Kidney (tissue), 14 donors: Measurements from ENCODE around the gene KY. TPM values are rescaled to one million over a fixed set of nuclear protein-coding genes. Genes with fewer than 3 reads are reported as not detected.

Experiments used
- DNase-seq, 5 donors: peaks; one replicate each; pipeline ENCODE4 v3.0.0-alpha.2; 2013 to 2020
- FAIRE-seq: peaks from 2 replicates; lab custom pipeline; 2012; peaks lifted over from hg19 to GRCh38; lab: Jason Lieb, UNC
- H3K27ac ChIP-seq, 2 donors: one replicate each; pipeline ENCODE4 v1.7.0; 2013; ENCODE audit warnings: low read depth in 2 of 2, low read length in 2 of 2, inconsistent platforms in 1 of 2
- H3K27me3 ChIP-seq: one replicate; pipeline ENCODE4 v1.7.1; 2013; ENCODE audit warnings: low read length, inconsistent platforms; ENCODE audit not compliant: control insufficient read depth, insufficient read depth
- H3K36me3 ChIP-seq, 3 donors: one replicate each; pipeline versions ENCODE4 v1.7.0 to v1.7.1; 2013; ENCODE audit warnings: low read length in 3 of 3, control low read depth in 1 of 3, inconsistent platforms in 1 of 3; ENCODE audit not compliant: insufficient read depth in 3 of 3, control insufficient read depth in 2 of 3
- H3K4me1 ChIP-seq, 3 donors: one replicate each; pipeline versions ENCODE4 v1.7.0 to v1.7.1; 2013; ENCODE audit warnings: low read length in 3 of 3, inconsistent platforms in 1 of 3, low read depth in 1 of 3; ENCODE audit not compliant: control insufficient read depth in 2 of 3, insufficient read depth in 2 of 3
- H3K4me3 ChIP-seq, 3 donors: one replicate each; pipeline versions ENCODE4 v1.7.0 to v1.8.1; 2013; ENCODE audit warnings: low read length in 3 of 3, control low read depth in 1 of 3, inconsistent platforms in 1 of 3
- H3K9ac ChIP-seq, 3 donors: one replicate each; pipeline versions ENCODE4 v1.7.0 to v1.7.1; 2013; ENCODE audit warnings: low read length in 3 of 3, control low read depth in 1 of 3, inconsistent platforms in 1 of 3
- H3K9me3 ChIP-seq, 3 donors: one replicate each; pipeline versions ENCODE4 v1.7.0 to v1.7.1; 2013; ENCODE audit warnings: low read length in 3 of 3, control low read depth in 1 of 3, inconsistent platforms in 1 of 3; ENCODE audit not compliant: control insufficient read depth in 2 of 3, insufficient read depth in 1 of 3
- CTCF ChIP-seq: IDR thresholded peaks from 3 replicates; pipeline ENCODE4 v1.5.1; 2012; ENCODE audit warnings: mild to moderate bottlenecking, moderate library complexity, borderline replicate concordance; ENCODE audit not compliant: insufficient read depth; ENCODE audit errors: extremely low read depth
- intact Hi-C: fragments of 100-400 bp; cut with DNase I; formaldehyde crosslinking; loops from one replicate; pipeline ENCODE4 v1.11.1; 2022
- polyA plus RNA-seq: library from polyadenylated mRNA; stranded (reverse); fragments of 350-450 nt; fragmentation: Illumina TruSeq; extraction: RNeasy Lipid Tissue Mini Kit (QIAGEN cat#74804); gene quantifications from one replicate; pipeline ENCODE4 v1.2.3, GENCODE V29; 2014; ENCODE audit warnings: low read depth, low replicate concordance; ENCODE audit not compliant: insufficient read depth
- total RNA-seq: library from RNA; stranded (reverse); fragmentation: NEBNext Ultra II Directional; extraction: Animal tissue kit (Norgen Biotek cat#: 25700); gene quantifications from one replicate; pipeline ENCODE4 v1.2.1, GENCODE V29; 2021
- donor health status: control.
- donor health status: control.
- donor health status: control.
- donor health status: control.
- donor health status: control.
- donor health status: DM: yes; HTN: yes; CAD: no.
- donor health status: Normal renal cell carcinoma (clear cell type).

The KY gene
- total and polyA plus RNA-seq, 2 donors from 2014 or later, result 0.50 to 0.69 TPM

- H3K9ac ChIP-seq, result no peak overlapping the region
- H3K36me3 ChIP-seq, result no peaks in the 10 kb centered on the region
- H3K9me3 ChIP-seq, result no peaks in the 10 kb centered on the region
- intact Hi-C loops, result no loop called here
- no peak overlapping the region for H3K27ac ChIP-seq
- no peaks in the 10 kb centered on the region for H3K4me1 ChIP-seq
- FAIRE-seq (no peak), DNase-seq (no peak)
- TF ChIP-seq CTCF, result no peak
- H3K27me3 ChIP-seq, result no peaks in the 10 kb centered on the region
- no peak overlapping the region for H3K4me3 ChIP-seq
These were observed 30.7 kb upstream of the KY start for GRCh38 chr3:134681522-134681900.

GRCh38 chr3:134680796-134681521, 30.1 kb upstream of the KY start:
- Histone ChIP-seq H3K36me3 (no peaks in the 10 kb centered on the region), H3K9me3 (no peaks in the 10 kb centered on the region), H3K4me1 (no peaks in the 10 kb centered on the region), H3K27me3 (no peaks in the 10 kb centered on the region), H3K27ac (no peak overlapping the region), H3K4me3 (no peak overlapping the region), H3K9ac (no peak overlapping the region)
- no peak for TF ChIP-seq CTCF
- no peak for FAIRE-seq
- intact Hi-C loops, result no loop called here
- DNase-seq, result no peak

- Histone ChIP-seq H3K27me3 (no peaks in the 10 kb centered on the region), H3K9me3 (peaks cover 0 to 10% (median 0%) of the 10 kb centered on the region in 3 donors), H3K9ac (no peak overlapping the region), H3K4me1 (no peaks in the 10 kb centered on the region), H3K4me3 (no peak overlapping the region), H3K27ac (no peak overlapping the region), H3K36me3 (no peaks in the 10 kb centered on the region)
- intact Hi-C loops, result no loop called here
- DNase-seq (no peak), FAIRE-seq (no peak)
- TF ChIP-seq CTCF, result no peak
These were observed 27.1 kb upstream of the KY start for GRCh38 chr3:134677987-134678308.
